Heart left ventricle (tissue), 16 donors: ENCODE measurements around the gene RNU1-4. TPM values are rescaled to one million over a fixed set of nuclear protein-coding genes. Genes with fewer than 3 reads are reported as not detected.
"Not testable (repeated sequence)": the region's sequence is repeated elsewhere in the genome, so short reads cannot be mapped to it uniquely, and the experiment has no call there.

Experiments
- ATAC-seq, 4 donors: fragments of 200-7000 bp; cut with Tn5 transposase; one replicate each; pipeline ENCODE4 v1.9.1; 2020 to 2022; ENCODE audit warnings: moderate library complexity in 4 of 4, mild to moderate bottlenecking in 3 of 4, moderate number of reproducible peaks in 1 of 4
- DNase-seq, 5 donors: peaks; one replicate each; pipeline ENCODE4 v3.0.0-alpha.2; 2020
- H3K27ac ChIP-seq, 12 donors: fragments of 200-600 bp; sonication (generic) in 4 of 12; one replicate each; pipeline versions ENCODE4 v1.5.0 to v1.8.0; 2016 to 2022; ENCODE audit warnings: mild to moderate bottlenecking in 2 of 12
- H3K27me3 ChIP-seq, 9 donors: fragments of 200-600 bp; sonication (generic) in 2 of 9; one replicate each; pipeline versions ENCODE4 v1.5.1 to v1.8.0; 2016 to 2022; ENCODE audit warnings: mild to moderate bottlenecking in 3 of 9
- H3K36me3 ChIP-seq, 9 donors: fragments of 200-600 bp; sonication (generic) in 2 of 9; one replicate each; pipeline versions ENCODE4 v1.5.0 to v1.8.0; 2018 to 2022; ENCODE audit warnings: mild to moderate bottlenecking in 2 of 9
- H3K4me1 ChIP-seq, 12 donors: fragments of 200-600 bp; sonication (generic) in 4 of 12; one replicate each; pipeline versions ENCODE4 v1.5.0 to v1.8.0; 2016 to 2022; ENCODE audit warnings: mild to moderate bottlenecking in 3 of 12
- H3K4me3 ChIP-seq, 12 donors: fragments of 200-600 bp; sonication (generic) in 4 of 12; one replicate each; pipeline versions ENCODE4 v1.5.0 to v1.8.0; 2017 to 2022; ENCODE audit warnings: mild to moderate bottlenecking in 9 of 12, moderate library complexity in 4 of 12
- H3K9me3 ChIP-seq, 12 donors: fragments of 200-600 bp; sonication (generic) in 4 of 12; one replicate each; pipeline versions ENCODE4 v1.5.0 to v1.8.0; 2016 to 2022; ENCODE audit warnings: mild to moderate bottlenecking in 1 of 12
- WGBS, 4 donors: extraction: QIAGEN DNeasy Blood & Tissue Kit in 2 of 4; methylation state at CpG; one replicate each; pipeline versions ENCODE4 v1.1.5 to v1.1.7; 2013 to 2018; 5-methylcytosine and 5-hydroxymethylcytosine counted together
- intact Hi-C, 10 donors: fragments of 100-400 bp; cut with DNase I; formaldehyde crosslinking; loops; one replicate each; pipeline versions ENCODE4 v1.11.1 to v1.14.2; 2022
- polyA plus RNA-seq, 2 donors: library from polyadenylated mRNA; stranded (reverse); fragments of 200-250 nt; gene quantifications; one replicate each; pipeline ENCODE4 v1.2.3, GENCODE V29; 2013
- total RNA-seq, 9 donors: library from RNA; depleted of rRNA in 2 of 9; stranded (reverse); fragments of >200 nt in 2 of 9; fragmentation: NEBNext Ultra II Directional in 3 of 9; extraction: Animal tissue kit (Norgen Biotek cat#: 25700) in 3 of 9; gene quantifications; one replicate each; pipeline versions ENCODE4 v1.1.0 to v1.2.4, GENCODE V29; 2016 to 2023
- donor health status: ischemic (EF 13 %, LVEDD 7.1; RV severe dilation, severe dysfunction).
- donor health status: healthy with polysubstance abuse.
- donor health status: DM: no; HTN: yes; CAD: no.
- donor health status: DM: no; HTN: no; CAD: no.
- donor health status: ischemic (EF 25% LVEDD 6.9; RV normal size, moderate dysfunction).
- donor health status: ischemic (EF 25% LVEDD 5.7; RV mildly dilated, moderate dysfunction).
- donor health status: healthy.
- donor health status: DM: yes; HTN: yes; CAD: no.
- donor health status: ischemic (EF 35%, LVEDD 5.7; RV mildly dilated, moderate dysfunction).
- donor health status: nonischemic (EF 11% LVEDD 7.7; RV severe dilation, severe dysfunction).
- donor health status: DM: yes; HTN: yes; CAD: no.
- donor health status: PGD.
- donor health status: ischemic (EF 29% LVEDD 5.4; RV normal size, mild dysfunction).
- donor health status: nonischemic (EF 23%, LVEDD 6.1; RV moderate dilation, normal function).

Gene RNU1-4
- total and polyA plus RNA-seq, 11 donors = 364 to 3,776 (median 2,470) TPM; not detected in 4

GRCh38 chr1:16760801-16761200, 20.5 kb downstream of the RNU1-4 start:
- H3K4me3 ChIP-seq, H3K27ac ChIP-seq, H3K9me3 ChIP-seq, H3K36me3 ChIP-seq, H3K4me1 ChIP-seq, intact Hi-C loops, DNase-seq: not testable (repeated sequence)
- peak in 1 of 4 donors; percentile 3 for ATAC-seq
- 93 to 98% (median 94%) methylated on average over 7 to 11 of the region's 11 CpGs for WGBS, 4 donors
- H3K27me3 ChIP-seq = peaks cover 3 to 42% (median 8%) of the 10 kb centered on the region in 9 donors

- H3K27ac ChIP-seq = peak overlapping the region in 1 of 12 donors; percentile 84
- ATAC-seq, H3K4me3 ChIP-seq, H3K4me1 ChIP-seq, intact Hi-C loops, DNase-seq, H3K9me3 ChIP-seq, H3K36me3 ChIP-seq: not testable (repeated sequence)
- WGBS, 4 donors = 71 to 82% (median 76%) methylated on average over 9 of the region's 9 CpGs
- H3K27me3 ChIP-seq = peaks cover 0 to 51% (median 3%) of the 10 kb centered on the region in 9 donors
Measured at GRCh38 chr1:16764248-16764819, 24.0 kb downstream of the RNU1-4 start.

GRCh38 chr1:16764820-16765655, 24.7 kb downstream of the RNU1-4 start:
- ATAC-seq = peak; percentile 29 to 81 (median 38)
- DNase-seq, H3K36me3 ChIP-seq, H3K9me3 ChIP-seq, H3K4me1 ChIP-seq, intact Hi-C loops: not testable (repeated sequence)
- H3K27ac ChIP-seq = peak overlapping the region in 1 of 12 donors; percentile 84
- peaks cover 0 to 52% (median 3%) of the 10 kb centered on the region in 9 donors for H3K27me3 ChIP-seq
- 77 to 85% (median 81%) methylated on average over 14 to 15 of the region's 15 CpGs for WGBS, 4 donors
- peak overlapping the region in 2 of 12 donors; percentile 19 to 34 for H3K4me3 ChIP-seq

- H3K4me1 ChIP-seq, H3K36me3 ChIP-seq, intact Hi-C loops, H3K9me3 ChIP-seq: not testable (repeated sequence)
- 64 to 76% (median 67%) methylated on average over 25 to 27 of the region's 31 CpGs for WGBS, 4 donors
- Histone ChIP-seq H3K27ac (peak overlapping the region in 1 of 12 donors; percentile 84), H3K27me3 (peaks cover 0 to 52% (median 0%) of the 10 kb centered on the region in 9 donors), H3K4me3 (peak overlapping the region in 3 of 12 donors; percentile 19 to 34 (median 21))
- DNase-seq (peak in 2 of 5 donors; percentile 33 to 49), ATAC-seq (peak; percentile 66 to 77 (median 72))
Measured at GRCh38 chr1:16765731-16766605, 25.7 kb downstream of the RNU1-4 start.

- peak in 1 of 4 donors; percentile 6 for ATAC-seq
- intact Hi-C loops, H3K9me3 ChIP-seq: not testable (repeated sequence)
Measured at GRCh38 chr1:16766689-16767256, 26.5 kb downstream of the RNU1-4 start.

GRCh38 chr1:16770139-16770759, 29.9 kb downstream of the RNU1-4 start:
- H3K4me1 ChIP-seq, H3K36me3 ChIP-seq, DNase-seq, H3K9me3 ChIP-seq, H3K4me3 ChIP-seq, intact Hi-C loops, ATAC-seq: not testable (repeated sequence)
- Histone ChIP-seq H3K27me3 (peaks cover 0 to 62% (median 6%) of the 10 kb centered on the region in 9 donors), H3K27ac (peak overlapping the region in 1 of 12 donors; percentile 48)
- whole genome bisulfite sequencing, 4 donors = 71 to 84% (median 80%) methylated on average over 5 of the region's 5 CpGs

More at GRCh38 chr1:16766689-16767256, 26.5 kb downstream of the RNU1-4 start:
- Histone ChIP-seq H3K27ac (peak overlapping the region in 1 of 12 donors; percentile 84), H3K27me3 (peaks cover 0 to 54% (median 0%) of the 10 kb centered on the region in 9 donors)
- not testable (repeated sequence) for DNase-seq, H3K4me3 ChIP-seq, H3K36me3 ChIP-seq, H3K4me1 ChIP-seq
- 56 to 65% (median 59%) methylated on average over 8 to 9 of the region's 9 CpGs for WGBS, 4 donors

GRCh38 chr1:16770896-16771446, 30.7 kb downstream of the RNU1-4 start:
- intact Hi-C loops, H3K4me1 ChIP-seq, H3K36me3 ChIP-seq, H3K9me3 ChIP-seq, H3K4me3 ChIP-seq, ATAC-seq, DNase-seq: not testable (repeated sequence)
- Histone ChIP-seq H3K27me3 (peaks cover 0 to 63% (median 6%) of the 10 kb centered on the region in 9 donors), H3K27ac (peak overlapping the region in 1 of 12 donors; percentile 48)
- 63 to 69% (median 68%) methylated on average over 6 of the region's 6 CpGs for WGBS, 4 donors

GRCh38 chr1:16772275-16773204, 32.2 kb downstream of the RNU1-4 start:
- intact Hi-C loops, H3K9me3 ChIP-seq, H3K4me3 ChIP-seq, DNase-seq, H3K27ac ChIP-seq, H3K4me1 ChIP-seq, H3K36me3 ChIP-seq: not testable (repeated sequence)
- 55 to 67% (median 64%) methylated on average over 13 to 14 of the region's 21 CpGs for WGBS, 4 donors
- peaks cover 0 to 60% (median 6%) of the 10 kb centered on the region in 9 donors for H3K27me3 ChIP-seq
- ATAC-seq = peak; percentile 19 to 39 (median 32)
